HL-60 (cell line): Measurements from ENCODE around the gene HSD3B1.
"Not testable (repeated sequence)": the region's sequence is repeated elsewhere in the genome, so short reads cannot be mapped to it uniquely, and the experiment has no call there.

Experiments used
- DNase-seq, 2 experiments: peaks; one replicate each; pipeline ENCODE4 v3.0.0-alpha.2; 2010 to 2020; ENCODE audit warnings: low read depth in 1 of 2, low spot score in 1 of 2
- H3K27ac ChIP-seq: fragments of 250-450 bp; sonication (Bioruptor Pico); replicated peaks from 2 replicates; pipeline ENCODE4 v1.5.1; 2020; ENCODE audit warnings: mild to moderate bottlenecking, moderate library complexity
- H3K27me3 ChIP-seq: fragments of 250-450 bp; sonication (Bioruptor Pico); 2 replicates; pipeline ENCODE4 v1.5.1; 2021; ENCODE audit warnings: mild to moderate bottlenecking, moderate library complexity; ENCODE audit not compliant: insufficient read depth, poor library complexity, severe bottlenecking
- H3K4me3 ChIP-seq: replicated peaks from 2 replicates; pipeline ENCODE4 v1.5.1; 2011; ENCODE audit warnings: mild to moderate bottlenecking, control low read depth, low read length; ENCODE audit not compliant: insufficient read depth
- GABPA ChIP-seq: IDR thresholded peaks from 2 replicates; pipeline ENCODE4 v1.6.1; 2012; ENCODE audit warnings: low read depth
- POLR2AphosphoS5 ChIP-seq: IDR thresholded peaks from 2 replicates; pipeline ENCODE4 v1.6.1; 2012; ENCODE audit warnings: low read depth
- SPI1 ChIP-seq: IDR thresholded peaks from 2 replicates; pipeline ENCODE4 v1.6.1; 2012; ENCODE audit warnings: low read depth, mild to moderate bottlenecking, borderline replicate concordance
- TF ChIP-seq, protein P1 (sequence below): IDR thresholded peaks from 2 replicates; pipeline ENCODE4 v1.6.1; 2012; ENCODE audit warnings: low read depth; ENCODE audit not compliant: insufficient replicate concordance
- TF ChIP-seq, protein P2 (sequence below): IDR thresholded peaks from one replicate; pipeline ENCODE4 v1.5.1; 2011; ENCODE audit warnings: low read length, control low read depth, inconsistent platforms; ENCODE audit not compliant: insufficient read depth

The HSD3B1 gene

GRCh38 chr1:119516247-119516646 lies 9.2 kb downstream of the HSD3B1 start:
- DNase-seq = no peak

DNA sequence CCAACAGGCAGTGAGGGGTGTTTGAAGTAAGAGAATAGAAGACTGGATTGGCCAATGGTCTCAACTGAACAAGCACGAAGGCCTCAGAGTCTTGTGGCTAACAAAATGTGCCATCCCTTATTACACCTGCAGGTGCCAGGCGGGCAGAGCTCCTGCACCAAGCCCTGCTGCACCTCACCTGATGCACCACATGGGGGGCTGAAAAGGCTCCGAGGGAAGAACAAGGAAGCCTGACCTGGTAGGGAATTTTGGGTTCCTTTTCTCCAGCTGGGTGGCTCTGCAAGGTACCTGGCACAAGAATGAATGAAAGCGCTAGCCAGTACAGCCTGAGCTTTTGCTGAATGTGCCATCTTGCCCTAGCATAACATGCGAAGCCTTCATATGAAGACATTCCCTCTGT lies 9.7 kb downstream of the HSD3B1 start:
- TF ChIP-seq, protein P1, sequence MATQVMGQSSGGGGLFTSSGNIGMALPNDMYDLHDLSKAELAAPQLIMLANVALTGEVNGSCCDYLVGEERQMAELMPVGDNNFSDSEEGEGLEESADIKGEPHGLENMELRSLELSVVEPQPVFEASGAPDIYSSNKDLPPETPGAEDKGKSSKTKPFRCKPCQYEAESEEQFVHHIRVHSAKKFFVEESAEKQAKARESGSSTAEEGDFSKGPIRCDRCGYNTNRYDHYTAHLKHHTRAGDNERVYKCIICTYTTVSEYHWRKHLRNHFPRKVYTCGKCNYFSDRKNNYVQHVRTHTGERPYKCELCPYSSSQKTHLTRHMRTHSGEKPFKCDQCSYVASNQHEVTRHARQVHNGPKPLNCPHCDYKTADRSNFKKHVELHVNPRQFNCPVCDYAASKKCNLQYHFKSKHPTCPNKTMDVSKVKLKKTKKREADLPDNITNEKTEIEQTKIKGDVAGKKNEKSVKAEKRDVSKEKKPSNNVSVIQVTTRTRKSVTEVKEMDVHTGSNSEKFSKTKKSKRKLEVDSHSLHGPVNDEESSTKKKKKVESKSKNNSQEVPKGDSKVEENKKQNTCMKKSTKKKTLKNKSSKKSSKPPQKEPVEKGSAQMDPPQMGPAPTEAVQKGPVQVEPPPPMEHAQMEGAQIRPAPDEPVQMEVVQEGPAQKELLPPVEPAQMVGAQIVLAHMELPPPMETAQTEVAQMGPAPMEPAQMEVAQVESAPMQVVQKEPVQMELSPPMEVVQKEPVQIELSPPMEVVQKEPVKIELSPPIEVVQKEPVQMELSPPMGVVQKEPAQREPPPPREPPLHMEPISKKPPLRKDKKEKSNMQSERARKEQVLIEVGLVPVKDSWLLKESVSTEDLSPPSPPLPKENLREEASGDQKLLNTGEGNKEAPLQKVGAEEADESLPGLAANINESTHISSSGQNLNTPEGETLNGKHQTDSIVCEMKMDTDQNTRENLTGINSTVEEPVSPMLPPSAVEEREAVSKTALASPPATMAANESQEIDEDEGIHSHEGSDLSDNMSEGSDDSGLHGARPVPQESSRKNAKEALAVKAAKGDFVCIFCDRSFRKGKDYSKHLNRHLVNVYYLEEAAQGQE = no peak
- TF ChIP-seq SPI1 (no peak), GABPA (no peak), POLR2AphosphoS5 (no peak)
- TF ChIP-seq, protein P2, sequence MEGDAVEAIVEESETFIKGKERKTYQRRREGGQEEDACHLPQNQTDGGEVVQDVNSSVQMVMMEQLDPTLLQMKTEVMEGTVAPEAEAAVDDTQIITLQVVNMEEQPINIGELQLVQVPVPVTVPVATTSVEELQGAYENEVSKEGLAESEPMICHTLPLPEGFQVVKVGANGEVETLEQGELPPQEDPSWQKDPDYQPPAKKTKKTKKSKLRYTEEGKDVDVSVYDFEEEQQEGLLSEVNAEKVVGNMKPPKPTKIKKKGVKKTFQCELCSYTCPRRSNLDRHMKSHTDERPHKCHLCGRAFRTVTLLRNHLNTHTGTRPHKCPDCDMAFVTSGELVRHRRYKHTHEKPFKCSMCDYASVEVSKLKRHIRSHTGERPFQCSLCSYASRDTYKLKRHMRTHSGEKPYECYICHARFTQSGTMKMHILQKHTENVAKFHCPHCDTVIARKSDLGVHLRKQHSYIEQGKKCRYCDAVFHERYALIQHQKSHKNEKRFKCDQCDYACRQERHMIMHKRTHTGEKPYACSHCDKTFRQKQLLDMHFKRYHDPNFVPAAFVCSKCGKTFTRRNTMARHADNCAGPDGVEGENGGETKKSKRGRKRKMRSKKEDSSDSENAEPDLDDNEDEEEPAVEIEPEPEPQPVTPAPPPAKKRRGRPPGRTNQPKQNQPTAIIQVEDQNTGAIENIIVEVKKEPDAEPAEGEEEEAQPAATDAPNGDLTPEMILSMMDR = no peak
- Histone ChIP-seq H3K27me3 (no peaks in the 10 kb centered on the region), H3K4me3 (no peak overlapping the region), H3K27ac (no peak overlapping the region)
- DNase-seq = no peak

More at GRCh38 chr1:119516247-119516646, 9.2 kb downstream of the HSD3B1 start:
- H3K4me3 ChIP-seq = no peak overlapping the region
- H3K27ac ChIP-seq = no peak overlapping the region
- H3K27me3 ChIP-seq = no peaks in the 10 kb centered on the region
- TF ChIP-seq, protein P2 = no peak
- TF ChIP-seq POLR2AphosphoS5 (no peak), GABPA (no peak), SPI1 (no peak)
- TF ChIP-seq, protein P1 = no peak

GRCh38 chr1:119517667-119518066 lies 10.7 kb downstream of the HSD3B1 start:
- not testable (repeated sequence) for H3K27me3 ChIP-seq, H3K27ac ChIP-seq, H3K4me3 ChIP-seq, DNase-seq

DNA sequence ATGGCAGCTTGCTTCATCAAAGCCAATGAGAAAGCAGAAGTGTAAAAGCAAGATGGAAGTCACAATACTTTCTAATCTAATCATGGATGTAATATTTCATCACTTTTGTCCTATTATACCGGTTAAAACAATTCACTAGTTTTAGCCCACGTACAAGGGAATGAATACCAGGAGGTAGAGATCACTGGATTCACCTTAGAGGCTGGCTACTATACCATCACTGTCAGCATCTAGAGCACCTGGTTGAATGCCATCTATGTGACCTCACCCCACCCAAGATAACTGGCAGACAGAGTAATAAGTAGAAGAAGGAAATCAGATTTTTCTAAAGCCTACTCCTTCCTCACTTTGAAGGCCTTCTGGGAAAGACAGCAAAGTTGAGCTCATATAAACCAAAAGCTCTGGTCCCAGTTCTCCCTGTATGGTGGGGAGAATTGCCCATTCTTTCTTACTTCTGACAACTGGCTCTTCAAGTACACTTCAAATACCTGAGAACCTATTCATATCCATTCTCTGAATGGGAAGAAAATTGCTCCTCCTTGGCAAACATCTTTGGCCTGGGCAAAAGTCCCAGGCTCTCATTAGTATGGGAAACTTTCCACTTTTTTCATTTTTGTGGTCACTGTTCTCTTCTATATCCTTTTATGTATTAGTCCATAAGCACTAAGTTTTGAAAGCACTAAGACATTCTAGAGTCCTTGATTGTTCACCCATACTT lies 24.8 kb downstream of the HSD3B1 start:
- no peak for DNase-seq
- H3K27ac ChIP-seq = no peak overlapping the region
- TF ChIP-seq, protein P2 = no peak
- no peak for TF ChIP-seq GABPA
- TF ChIP-seq, protein P1 = no peak
- TF ChIP-seq SPI1 = no peak
- no peak for TF ChIP-seq POLR2AphosphoS5
- H3K27me3 ChIP-seq = no peaks in the 10 kb centered on the region
- H3K4me3 ChIP-seq = no peak overlapping the region
